Measurements from ENCODE around the gene CFAP97.
A peak's percentile ranks its signal among the peaks of the same experiment; 100 is the strongest.

Gene CFAP97

GRCh38 chr4:185144601-185145240, 59.1 kb downstream of the CFAP97 start:
- H3K9me3 Mint-ChIP-seq = no peaks in the 10 kb centered on the region
- H3K36me3 Mint-ChIP-seq (ENCODE audit: low read depth) = no peaks in the 10 kb centered on the region
- peaks cover 63% of the 10 kb centered on the region for H3K27me3 Mint-ChIP-seq (ENCODE audit: low read depth)
- no peak overlapping the region for H3K27ac Mint-ChIP-seq
- H3K4me1 Mint-ChIP-seq (ENCODE audit: low read depth) = peaks cover 10% of the 10 kb centered on the region
- no peak overlapping the region for H3K4me3 Mint-ChIP-seq

GRCh38 chr4:185143601-185143969, 60.2 kb downstream of the CFAP97 start:
- H3K4me3 Mint-ChIP-seq = peak overlapping the region; percentile 76
- H3K27me3 Mint-ChIP-seq (ENCODE audit: low read depth) = peaks cover 71% of the 10 kb centered on the region
- no peaks in the 10 kb centered on the region for H3K36me3 Mint-ChIP-seq (ENCODE audit: low read depth)
- peaks cover 10% of the 10 kb centered on the region for H3K4me1 Mint-ChIP-seq (ENCODE audit: low read depth)
- no peak overlapping the region for H3K27ac Mint-ChIP-seq
- H3K9me3 Mint-ChIP-seq = no peaks in the 10 kb centered on the region

GRCh38 chr4:185142912-185143600, 60.7 kb downstream of the CFAP97 start, which contains the start of gene SLC25A4:
Gene SLC25A4, plus strand, starts transcription at chr4:185143266. Its CDS starts 107 bp downstream, at chr4:185143373.
- peaks cover 76% of the 10 kb centered on the region for H3K27me3 Mint-ChIP-seq (ENCODE audit: low read depth)
- peaks cover 10% of the 10 kb centered on the region for H3K4me1 Mint-ChIP-seq (ENCODE audit: low read depth)
- H3K36me3 Mint-ChIP-seq (ENCODE audit: low read depth) = no peaks in the 10 kb centered on the region
- H3K4me3 Mint-ChIP-seq = peak within 1 kb of the TSS; percentile 84
- no peak within 1 kb of the TSS for H3K27ac Mint-ChIP-seq
- no peaks in the 10 kb centered on the region for H3K9me3 Mint-ChIP-seq

- H3K9me3 Mint-ChIP-seq = no peaks in the 10 kb centered on the region
- peaks cover 81% of the 10 kb centered on the region for H3K27me3 Mint-ChIP-seq (ENCODE audit: low read depth)
- H3K36me3 Mint-ChIP-seq (ENCODE audit: low read depth) = no peaks in the 10 kb centered on the region
- no peak overlapping the region for H3K27ac Mint-ChIP-seq
- H3K4me3 Mint-ChIP-seq = peak overlapping the region; percentile 84
- H3K4me1 Mint-ChIP-seq (ENCODE audit: low read depth) = peaks cover 10% of the 10 kb centered on the region
Measured at GRCh38 chr4:185142564-185142911, 61.3 kb downstream of the CFAP97 start.

DNA sequence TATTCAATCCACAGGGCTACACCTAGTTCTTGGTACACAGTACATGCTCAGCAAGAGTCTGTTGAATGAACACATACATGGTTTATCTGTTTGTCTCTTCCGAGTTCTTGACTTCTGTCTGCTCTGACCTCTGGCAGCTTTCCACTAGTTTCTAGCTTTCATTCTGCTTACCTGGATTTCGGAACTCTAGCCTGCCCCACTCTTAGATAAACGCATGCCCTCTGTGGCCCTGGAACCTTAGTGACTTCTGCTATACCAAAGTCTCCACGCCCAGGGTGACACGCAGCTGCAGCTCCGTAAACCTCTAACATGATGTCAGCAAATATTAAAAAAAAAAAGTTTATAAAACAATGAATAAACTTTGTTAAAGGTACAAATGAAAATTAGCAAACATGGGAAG, 62.0 kb downstream of the CFAP97 start:
- peaks cover 81% of the 10 kb centered on the region for H3K27me3 Mint-ChIP-seq (ENCODE audit: low read depth)
- H3K36me3 Mint-ChIP-seq (ENCODE audit: low read depth) = no peaks in the 10 kb centered on the region
- no peak overlapping the region for H3K27ac Mint-ChIP-seq
- H3K9me3 Mint-ChIP-seq = no peaks in the 10 kb centered on the region
- no peak overlapping the region for H3K4me3 Mint-ChIP-seq
- H3K4me1 Mint-ChIP-seq (ENCODE audit: low read depth) = peaks cover 10% of the 10 kb centered on the region

- H3K27ac Mint-ChIP-seq = no peak overlapping the region
- peaks cover 10% of the 10 kb centered on the region for H3K4me1 Mint-ChIP-seq (ENCODE audit: low read depth)
- no peaks in the 10 kb centered on the region for H3K9me3 Mint-ChIP-seq
- peaks cover 66% of the 10 kb centered on the region for H3K27me3 Mint-ChIP-seq (ENCODE audit: low read depth)
- H3K36me3 Mint-ChIP-seq (ENCODE audit: low read depth) = no peaks in the 10 kb centered on the region
- H3K4me3 Mint-ChIP-seq = no peak overlapping the region
Measured at GRCh38 chr4:185139736-185140135, 64.1 kb downstream of the CFAP97 start.

DNA sequence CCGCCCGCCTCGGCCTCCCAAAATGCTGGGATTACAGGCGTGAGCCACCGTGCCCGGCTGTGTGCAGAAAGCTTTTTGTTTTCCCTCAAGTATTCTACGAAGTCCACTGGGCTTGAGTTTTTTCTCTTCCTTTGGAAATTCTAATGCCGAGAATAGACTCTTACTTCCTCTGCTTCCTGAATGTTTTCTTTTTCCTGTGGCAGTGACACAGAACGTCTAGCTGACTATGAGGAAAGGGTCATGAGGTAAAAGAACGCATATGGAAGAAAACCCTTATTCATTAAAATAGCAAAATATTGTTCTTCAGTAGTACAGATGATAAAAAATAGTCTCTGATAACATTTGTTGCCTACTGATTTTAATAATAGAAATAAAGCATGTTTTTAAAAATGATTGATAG, 65.6 kb downstream of the CFAP97 start:
- Mint-ChIP-seq H3K4me1 (ENCODE audit: low read depth) (peaks cover 6% of the 10 kb centered on the region), H3K27ac (no peak overlapping the region), H3K27me3 (ENCODE audit: low read depth) (peaks cover 61% of the 10 kb centered on the region), H3K9me3 (no peaks in the 10 kb centered on the region), H3K4me3 (no peak overlapping the region), H3K36me3 (ENCODE audit: low read depth) (no peaks in the 10 kb centered on the region)

GRCh38 chr4:185137233-185137925, 66.4 kb downstream of the CFAP97 start:
- Mint-ChIP-seq H3K4me3 (no peak overlapping the region), H3K36me3 (ENCODE audit: low read depth) (no peaks in the 10 kb centered on the region), H3K4me1 (ENCODE audit: low read depth) (peaks cover 3% of the 10 kb centered on the region), H3K27ac (no peak overlapping the region), H3K27me3 (ENCODE audit: low read depth) (peaks cover 62% of the 10 kb centered on the region), H3K9me3 (no peaks in the 10 kb centered on the region)

DNA sequence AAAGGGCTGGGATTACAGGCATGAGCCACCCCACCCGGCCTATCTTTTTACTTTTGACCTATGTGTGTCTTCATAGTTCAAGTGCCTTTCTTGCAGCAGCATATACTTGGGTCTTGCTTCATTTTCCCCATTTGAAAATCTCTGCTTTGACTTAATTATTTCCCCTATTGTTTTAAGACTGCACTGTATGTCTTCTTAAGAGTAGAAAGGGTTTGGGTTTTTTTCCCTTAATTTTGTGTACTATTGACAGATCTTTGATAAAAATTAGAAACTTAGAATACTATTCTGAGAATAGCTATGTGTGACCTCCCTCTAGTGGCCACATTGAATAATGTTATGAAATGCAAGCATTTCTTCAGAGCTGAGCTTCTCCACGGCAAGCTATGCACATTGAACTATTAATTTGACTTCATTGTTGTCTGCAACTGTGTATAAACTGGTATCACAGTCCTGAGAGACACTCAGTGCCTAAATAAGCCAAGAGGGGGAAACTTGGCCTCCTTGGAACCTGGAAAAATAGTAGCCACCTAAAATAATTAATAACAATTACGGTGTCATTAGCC, 69.4 kb downstream of the CFAP97 start:
- Mint-ChIP-seq H3K27ac (no peak overlapping the region), H3K27me3 (ENCODE audit: low read depth) (peaks cover 53% of the 10 kb centered on the region), H3K4me3 (no peak overlapping the region), H3K36me3 (ENCODE audit: low read depth) (no peaks in the 10 kb centered on the region), H3K4me1 (ENCODE audit: low read depth) (peaks cover 1% of the 10 kb centered on the region), H3K9me3 (no peaks in the 10 kb centered on the region)

DNA sequence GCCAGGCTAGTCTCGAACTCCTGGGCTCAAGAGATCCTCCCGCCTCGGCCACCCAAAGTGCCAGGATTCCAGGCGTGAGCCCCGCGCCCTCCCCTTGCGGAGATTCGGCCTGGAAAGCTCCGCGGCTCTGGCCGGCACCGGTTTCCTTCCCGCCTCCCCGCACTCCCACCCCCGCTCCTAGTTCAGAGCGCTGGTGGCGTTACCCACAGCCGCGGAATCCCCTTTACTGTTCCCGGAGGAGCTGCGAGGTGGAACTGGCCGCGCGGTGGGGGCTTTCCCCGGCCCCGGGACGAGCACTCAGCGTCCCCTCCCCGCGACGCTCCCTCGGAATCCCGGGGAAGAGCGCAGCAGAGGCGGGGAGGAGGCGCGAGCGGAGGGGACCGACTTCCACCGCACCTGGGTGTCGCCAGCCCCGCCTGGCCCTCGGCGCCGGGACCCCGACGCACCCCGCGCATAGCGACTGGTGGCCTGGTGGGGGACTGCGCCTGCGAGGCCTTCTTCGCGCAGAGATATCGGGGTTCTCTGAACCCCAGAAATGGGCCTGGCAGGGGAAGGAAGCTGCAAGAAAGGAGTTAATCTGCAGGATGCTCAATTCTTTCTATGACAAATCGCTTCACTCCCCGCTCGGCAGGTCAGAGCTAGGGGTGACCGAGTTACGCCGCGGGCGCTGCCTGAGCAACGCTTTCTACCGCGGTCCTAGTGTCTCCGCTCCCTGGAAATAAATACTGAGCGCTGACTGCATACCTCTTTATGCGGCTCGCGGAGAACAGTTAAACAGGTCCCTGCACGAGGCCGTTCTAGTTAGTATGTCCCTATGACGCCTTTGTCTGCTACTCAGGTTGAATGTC, 75.3 kb downstream of the CFAP97 start:
- H3K27ac Mint-ChIP-seq = no peak overlapping the region
- no peaks in the 10 kb centered on the region for H3K9me3 Mint-ChIP-seq
- peaks cover 69% of the 10 kb centered on the region for H3K27me3 Mint-ChIP-seq (ENCODE audit: low read depth)
- H3K36me3 Mint-ChIP-seq (ENCODE audit: low read depth) = no peaks in the 10 kb centered on the region
- H3K4me1 Mint-ChIP-seq (ENCODE audit: low read depth) = peaks cover 5% of the 10 kb centered on the region
- H3K4me3 Mint-ChIP-seq = peak overlapping the region; percentile 61

DNA sequence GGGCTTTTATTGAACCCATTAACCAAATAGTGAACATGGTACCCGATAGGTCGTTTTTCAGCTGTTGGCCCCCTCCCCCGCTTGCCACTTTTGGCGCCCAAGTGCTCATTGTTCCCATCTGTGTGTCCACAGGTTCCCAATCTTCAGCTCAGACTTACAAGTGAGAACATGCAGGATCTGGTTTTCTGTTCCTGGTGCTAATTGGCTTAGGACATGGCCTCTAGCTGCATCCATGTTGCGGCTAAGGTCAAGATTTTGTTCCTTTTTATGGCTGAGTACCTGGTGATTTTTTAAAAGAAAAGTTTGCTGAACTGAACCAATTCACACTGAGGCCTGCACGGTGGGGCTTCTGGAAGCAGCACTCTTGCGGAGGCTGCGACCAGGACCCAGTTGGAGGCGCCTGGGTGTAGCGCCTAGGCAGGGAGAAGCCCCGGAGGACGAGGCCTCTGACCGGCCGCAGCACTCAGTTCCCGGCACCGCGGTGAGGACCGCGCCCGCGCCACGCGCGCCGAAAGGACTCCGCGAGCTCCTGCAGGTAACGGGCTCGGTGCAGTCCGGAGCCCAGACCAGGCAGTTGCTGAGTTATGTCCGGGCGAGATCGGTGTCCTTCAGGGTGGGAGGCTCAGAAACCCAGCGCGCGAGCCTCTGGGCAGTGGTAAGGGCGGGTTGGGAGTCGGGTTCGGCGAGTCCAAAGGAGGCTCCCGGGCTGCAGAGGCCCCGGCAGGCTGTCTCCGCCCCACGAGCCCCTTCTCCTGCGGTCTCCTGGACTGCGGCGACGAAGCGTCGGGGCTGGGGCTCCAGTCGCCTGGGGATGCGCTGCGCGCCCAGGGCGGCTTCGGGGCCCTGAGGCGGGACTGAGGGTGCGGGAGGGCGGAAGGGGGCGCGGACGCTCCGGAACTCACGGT, 76.5 kb downstream of the CFAP97 start:
- no peak overlapping the region for H3K27ac Mint-ChIP-seq
- no peaks in the 10 kb centered on the region for H3K36me3 Mint-ChIP-seq (ENCODE audit: low read depth)
- H3K9me3 Mint-ChIP-seq = no peaks in the 10 kb centered on the region
- peak overlapping the region; percentile 70 for H3K4me3 Mint-ChIP-seq
- H3K27me3 Mint-ChIP-seq (ENCODE audit: low read depth) = peaks cover 75% of the 10 kb centered on the region
- H3K4me1 Mint-ChIP-seq (ENCODE audit: low read depth) = peaks cover 9% of the 10 kb centered on the region

DNA sequence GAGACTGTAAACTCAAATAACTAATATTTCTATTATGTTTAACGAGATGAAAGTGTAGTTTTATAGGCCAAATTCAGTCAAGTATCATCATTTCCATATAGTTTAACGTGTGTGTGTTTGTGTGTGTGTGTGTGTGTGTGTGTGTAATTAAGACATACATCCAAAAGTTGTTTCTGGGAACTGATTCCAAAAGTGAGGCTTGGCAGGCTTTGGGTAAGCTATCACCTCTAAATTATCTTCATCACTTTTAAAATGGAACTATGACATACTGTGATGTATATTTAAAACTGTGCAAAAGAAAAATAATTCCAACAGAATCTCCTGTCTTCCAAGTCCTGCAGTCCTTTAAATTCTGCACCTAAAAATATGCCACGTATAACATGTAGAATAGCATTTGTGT, 79.8 kb downstream of the CFAP97 start:
- H3K27ac Mint-ChIP-seq = no peak overlapping the region
- H3K4me1 Mint-ChIP-seq (ENCODE audit: low read depth) = peaks cover 7% of the 10 kb centered on the region
- H3K9me3 Mint-ChIP-seq = no peaks in the 10 kb centered on the region
- H3K4me3 Mint-ChIP-seq = no peak overlapping the region
- H3K36me3 Mint-ChIP-seq (ENCODE audit: low read depth) = no peaks in the 10 kb centered on the region
- peaks cover 70% of the 10 kb centered on the region for H3K27me3 Mint-ChIP-seq (ENCODE audit: low read depth)

GRCh38 chr4:185122681-185123345, 81.0 kb downstream of the CFAP97 start:
- Mint-ChIP-seq H3K27me3 (ENCODE audit: low read depth) (peaks cover 66% of the 10 kb centered on the region), H3K36me3 (ENCODE audit: low read depth) (no peaks in the 10 kb centered on the region), H3K27ac (no peak overlapping the region), H3K4me3 (no peak overlapping the region), H3K9me3 (no peaks in the 10 kb centered on the region), H3K4me1 (ENCODE audit: low read depth) (peaks cover 3% of the 10 kb centered on the region)
